Activated CD8-positive, alpha-beta memory T cell treated with anti-CD3 and anti-CD28 coated beads, Interleukin-2, amount 10 ng/mL, durations not matched to agents 7 days and 5 days (primary cell): Measurements from ENCODE around the gene MOXD1. TPM values are rescaled to one million over a fixed set of nuclear protein-coding genes. Genes with fewer than 3 reads are reported as not detected.
A peak's percentile ranks its signal among the peaks of the same experiment; 100 is the strongest.

Source experiments
- ATAC-seq: fragments of 150-1000 bp; cut with Tn5 transposase; one replicate; pipeline ENCODE4 v1.10.0; 2021; ENCODE audit warnings: moderate library complexity
- CTCF ChIA-PET: fragments of 350-600 bp; sonication (Branson Sonifier 250); formaldehyde crosslinking; loops from one replicate; lab custom pipeline; 2021; ENCODE audit warnings: antibody characterized with exemption; lab: Charles Lee
- DNase-seq: peaks from one replicate; pipeline ENCODE4 v3.0.0-alpha.2; 2020
- H3K27ac Mint-ChIP-seq: one replicate; pipeline ENCODE4 v1.8.0; 2021; ENCODE audit warnings: mild to moderate bottlenecking, mixed read lengths
- H3K27me3 Mint-ChIP-seq: one replicate; pipeline ENCODE4 v1.8.0; 2021; ENCODE audit warnings: mixed read lengths
- H3K36me3 Mint-ChIP-seq: one replicate; pipeline ENCODE4 v1.8.0; 2021; ENCODE audit warnings: mild to moderate bottlenecking, mixed read lengths
- H3K4me1 Mint-ChIP-seq: one replicate; pipeline ENCODE4 v1.8.0; 2021; ENCODE audit warnings: mixed read lengths
- H3K4me3 Mint-ChIP-seq: one replicate; pipeline ENCODE4 v1.8.0; 2021; ENCODE audit warnings: mild to moderate bottlenecking, moderate library complexity, mixed read lengths
- H3K9me3 Mint-ChIP-seq: one replicate; pipeline ENCODE4 v1.8.0; 2022; ENCODE audit warnings: low read depth, mixed read lengths
- total RNA-seq, 2 experiments: library from RNA; stranded (reverse); gene quantifications; one replicate each; pipeline ENCODE4 v1.2.3, GENCODE V29; 2021

MOXD1 gene
- under 1 TPM in 1 of 2 experiments, not detected in 1; 0.45 TPM for total RNA-seq

- no peaks in the 10 kb centered on the region for H3K9me3 Mint-ChIP-seq
- no peak within 1 kb of the TSS for H3K4me3 Mint-ChIP-seq
- H3K27me3 Mint-ChIP-seq, result peaks cover 65% of the 10 kb centered on the region
- H3K4me1 Mint-ChIP-seq, result peaks cover 16% of the 10 kb centered on the region
- DNase-seq (no peak), ATAC-seq (peak; percentile 55)
- H3K27ac Mint-ChIP-seq, result no peak within 1 kb of the TSS
- CTCF ChIA-PET, result no interaction called here
- H3K36me3 Mint-ChIP-seq, result no peaks in the 10 kb centered on the region
Measured at GRCh38 chr6:132400883-132401617, at the start of gene MOXD1. Gene MOXD1, minus strand, starts transcription at chr6:132401475. Its CDS starts 49 bp downstream, at chr6:132401426.

GRCh38 chr6:132446855-132447241 lies 45.6 kb upstream of the MOXD1 start:
- H3K9me3 Mint-ChIP-seq, result peaks cover under 1% of the 10 kb centered on the region
- no peak overlapping the region for H3K27ac Mint-ChIP-seq
- no peaks in the 10 kb centered on the region for H3K4me1 Mint-ChIP-seq
- CTCF ChIA-PET, result no interaction called here
- ATAC-seq, result no peak
- H3K4me3 Mint-ChIP-seq, result no peak overlapping the region
- peaks cover 7% of the 10 kb centered on the region for H3K36me3 Mint-ChIP-seq
- no peak for DNase-seq
- H3K27me3 Mint-ChIP-seq, result no peaks in the 10 kb centered on the region

- no peak overlapping the region for H3K4me3 Mint-ChIP-seq
- peaks cover 4% of the 10 kb centered on the region for H3K9me3 Mint-ChIP-seq
- CTCF ChIA-PET, result no interaction called here
- DNase-seq, result no peak
- no peaks in the 10 kb centered on the region for H3K27me3 Mint-ChIP-seq
- no peak overlapping the region for H3K27ac Mint-ChIP-seq
- H3K4me1 Mint-ChIP-seq, result no peaks in the 10 kb centered on the region
- no peak for ATAC-seq
- peaks cover 7% of the 10 kb centered on the region for H3K36me3 Mint-ChIP-seq
Measured at GRCh38 chr6:132446141-132446854, 45.0 kb upstream of the MOXD1 start.

GRCh38 chr6:132445201-132445951 lies 44.1 kb upstream of the MOXD1 start:
- no peak for ATAC-seq
- Mint-ChIP-seq H3K27ac (no peak overlapping the region), H3K36me3 (peaks cover 2% of the 10 kb centered on the region), H3K4me3 (no peak overlapping the region), H3K27me3 (no peaks in the 10 kb centered on the region), H3K4me1 (no peaks in the 10 kb centered on the region), H3K9me3 (peaks cover 4% of the 10 kb centered on the region)
- no peak for DNase-seq
- CTCF ChIA-PET, result interaction anchor here (1.0 kb wide), 1 partner anchor 165 kb away, joined by 4 read pairs; no protein-coding TSS in a partner anchor

- no peak overlapping the region for H3K4me3 Mint-ChIP-seq
- CTCF ChIA-PET, result no interaction called here
- peaks cover 4% of the 10 kb centered on the region for H3K9me3 Mint-ChIP-seq
- no peaks in the 10 kb centered on the region for H3K27me3 Mint-ChIP-seq
- no peak for ATAC-seq
- no peaks in the 10 kb centered on the region for H3K4me1 Mint-ChIP-seq
- H3K27ac Mint-ChIP-seq, result no peak overlapping the region
- DNase-seq, result no peak
- no peaks in the 10 kb centered on the region for H3K36me3 Mint-ChIP-seq
Measured at GRCh38 chr6:132443206-132443605, 41.9 kb upstream of the MOXD1 start.

- peaks cover 16% of the 10 kb centered on the region for H3K27me3 Mint-ChIP-seq
- no peaks in the 10 kb centered on the region for H3K36me3 Mint-ChIP-seq
- CTCF ChIA-PET, result no interaction called here
Measured at GRCh38 chr6:132430110-132430509, 28.8 kb upstream of the MOXD1 start.

GRCh38 chr6:132425176-132425575 lies 23.9 kb upstream of the MOXD1 start:
- ATAC-seq, result no peak

More at GRCh38 chr6:132430110-132430509, 28.8 kb upstream of the MOXD1 start:
- Mint-ChIP-seq H3K9me3 (no peaks in the 10 kb centered on the region), H3K4me3 (no peak overlapping the region), H3K27ac (no peak overlapping the region), H3K4me1 (no peaks in the 10 kb centered on the region)
- no peak for DNase-seq
- no peak for ATAC-seq

GRCh38 chr6:132423839-132424238 lies 22.6 kb upstream of the MOXD1 start:
- CTCF ChIA-PET, result no interaction called here
- no peak overlapping the region for H3K27ac Mint-ChIP-seq
- H3K36me3 Mint-ChIP-seq, result no peaks in the 10 kb centered on the region
- H3K4me1 Mint-ChIP-seq, result no peaks in the 10 kb centered on the region
- no peak overlapping the region for H3K4me3 Mint-ChIP-seq
- no peak for ATAC-seq
- H3K27me3 Mint-ChIP-seq, result peaks cover 12% of the 10 kb centered on the region
- DNase-seq, result no peak
- no peaks in the 10 kb centered on the region for H3K9me3 Mint-ChIP-seq

More at GRCh38 chr6:132425176-132425575, 23.9 kb upstream of the MOXD1 start:
- no peak overlapping the region for H3K4me3 Mint-ChIP-seq
- no peaks in the 10 kb centered on the region for H3K9me3 Mint-ChIP-seq
- no peak overlapping the region for H3K27ac Mint-ChIP-seq
- CTCF ChIA-PET, result no interaction called here
- no peaks in the 10 kb centered on the region for H3K36me3 Mint-ChIP-seq
- H3K4me1 Mint-ChIP-seq, result no peaks in the 10 kb centered on the region
- peaks cover 12% of the 10 kb centered on the region for H3K27me3 Mint-ChIP-seq
- no peak for DNase-seq

GRCh38 chr6:132418235-132418965 lies 17.1 kb upstream of the MOXD1 start:
- CTCF ChIA-PET, result no interaction called here
- Mint-ChIP-seq H3K4me1 (no peaks in the 10 kb centered on the region), H3K27ac (no peak overlapping the region), H3K36me3 (no peaks in the 10 kb centered on the region), H3K9me3 (peaks cover 4% of the 10 kb centered on the region), H3K27me3 (peaks cover 12% of the 10 kb centered on the region), H3K4me3 (no peak overlapping the region)
- DNase-seq, result no peak
- ATAC-seq, result no peak

GRCh38 chr6:132414761-132415160 lies 13.5 kb upstream of the MOXD1 start:
- Mint-ChIP-seq H3K9me3 (peaks cover 4% of the 10 kb centered on the region), H3K36me3 (no peaks in the 10 kb centered on the region), H3K4me3 (no peak overlapping the region), H3K27me3 (peaks cover 26% of the 10 kb centered on the region), H3K27ac (no peak overlapping the region), H3K4me1 (no peaks in the 10 kb centered on the region)
- CTCF ChIA-PET, result no interaction called here
- DNase-seq (no peak), ATAC-seq (no peak)

- no peak overlapping the region for H3K27ac Mint-ChIP-seq
- peaks cover 26% of the 10 kb centered on the region for H3K27me3 Mint-ChIP-seq
- H3K9me3 Mint-ChIP-seq, result peaks cover 4% of the 10 kb centered on the region
- DNase-seq (no peak), ATAC-seq (no peak)
- no peak overlapping the region for H3K4me3 Mint-ChIP-seq
- no peaks in the 10 kb centered on the region for H3K36me3 Mint-ChIP-seq
- CTCF ChIA-PET, result no interaction called here
- H3K4me1 Mint-ChIP-seq, result no peaks in the 10 kb centered on the region
Measured at GRCh38 chr6:132414322-132414721, 13.0 kb upstream of the MOXD1 start.

GRCh38 chr6:132413499-132413802 lies 12.2 kb upstream of the MOXD1 start:
- Mint-ChIP-seq H3K27ac (no peak overlapping the region), H3K4me1 (no peaks in the 10 kb centered on the region), H3K9me3 (peaks cover 4% of the 10 kb centered on the region), H3K4me3 (no peak overlapping the region), H3K27me3 (peaks cover 26% of the 10 kb centered on the region), H3K36me3 (no peaks in the 10 kb centered on the region)
- CTCF ChIA-PET, result no interaction called here
- ATAC-seq (no peak), DNase-seq (no peak)
